ENCODE data around the gene MYRIP. TPM values are rescaled to one million over a fixed set of nuclear protein-coding genes. Genes with fewer than 3 reads are reported as not detected.

The MYRIP gene
- total RNA-seq, 4 donors from 2014 or later, result 3.5 to 31.1 (median 12.1) TPM

- Histone ChIP-seq H3K36me3 (no peaks in the 10 kb centered on the region), H3K4me3 (no peak overlapping the region), H3K4me1 (no peaks in the 10 kb centered on the region), H3K27me3 (no peaks in the 10 kb centered on the region), H3K9me3 (no peaks in the 10 kb centered on the region), H3K27ac (no peak overlapping the region)
- TF ChIP-seq CTCF (IDR thresholded peaks at IDR 0.05) (no peak), POLR2A (IDR thresholded peaks at IDR 0.05) (no peak)
- DNase-seq, result no peak
- intact Hi-C loops (cut with DNase I; ENCODE audit: low total_unique reads), result no loop called here
These were observed 277.8 kb downstream of the MYRIP start for GRCh38 chr3:40086890-40087883.

GRCh38 chr3:40088527-40089170, 279.2 kb downstream of the MYRIP start:
- Histone ChIP-seq H3K27me3 (no peaks in the 10 kb centered on the region), H3K4me3 (no peak overlapping the region), H3K27ac (no peak overlapping the region), H3K9me3 (no peaks in the 10 kb centered on the region), H3K36me3 (no peaks in the 10 kb centered on the region), H3K4me1 (no peaks in the 10 kb centered on the region)
- TF ChIP-seq POLR2A (IDR thresholded peaks at IDR 0.05) (no peak), CTCF (IDR thresholded peaks at IDR 0.05) (no peak)
- no peak for DNase-seq
- intact Hi-C loops (cut with DNase I; ENCODE audit: low total_unique reads), result no loop called here

GRCh38 chr3:40096661-40097111, 287.3 kb downstream of the MYRIP start:
- Histone ChIP-seq H3K27ac (no peak overlapping the region), H3K9me3 (no peaks in the 10 kb centered on the region), H3K36me3 (no peaks in the 10 kb centered on the region), H3K27me3 (no peaks in the 10 kb centered on the region), H3K4me3 (no peak overlapping the region), H3K4me1 (no peaks in the 10 kb centered on the region)
- intact Hi-C loops (cut with DNase I; ENCODE audit: low total_unique reads), result no loop called here
- TF ChIP-seq CTCF (IDR thresholded peaks at IDR 0.05) (no peak), POLR2A (IDR thresholded peaks at IDR 0.05) (no peak)
- peak in 1 of 2 donors; percentile 16 for DNase-seq

- no peaks in the 10 kb centered on the region for H3K4me1 ChIP-seq
- no peak for DNase-seq
- H3K36me3 ChIP-seq, result no peaks in the 10 kb centered on the region
- no peak overlapping the region for H3K27ac ChIP-seq
- H3K4me3 ChIP-seq, result no peak overlapping the region
- intact Hi-C loops (cut with DNase I; ENCODE audit: low total_unique reads), result no loop called here
- no peaks in the 10 kb centered on the region for H3K9me3 ChIP-seq
- no peaks in the 10 kb centered on the region for H3K27me3 ChIP-seq
- no peak for TF ChIP-seq POLR2A (IDR thresholded peaks at IDR 0.05)
- no peak for TF ChIP-seq CTCF (IDR thresholded peaks at IDR 0.05)
These were observed 288.0 kb downstream of the MYRIP start for GRCh38 chr3:40097131-40098117.

Measured in uterus (tissue), 4 donors.